ENCODE data around the gene G0S2. TPM values are rescaled to one million over a fixed set of nuclear protein-coding genes. Genes with fewer than 3 reads are reported as not detected.

Gene G0S2
- polyA plus RNA-seq, 2 of the 4 experiments (the other 2 are of a cell fraction): 1.1 to 3.0 TPM

DNA sequence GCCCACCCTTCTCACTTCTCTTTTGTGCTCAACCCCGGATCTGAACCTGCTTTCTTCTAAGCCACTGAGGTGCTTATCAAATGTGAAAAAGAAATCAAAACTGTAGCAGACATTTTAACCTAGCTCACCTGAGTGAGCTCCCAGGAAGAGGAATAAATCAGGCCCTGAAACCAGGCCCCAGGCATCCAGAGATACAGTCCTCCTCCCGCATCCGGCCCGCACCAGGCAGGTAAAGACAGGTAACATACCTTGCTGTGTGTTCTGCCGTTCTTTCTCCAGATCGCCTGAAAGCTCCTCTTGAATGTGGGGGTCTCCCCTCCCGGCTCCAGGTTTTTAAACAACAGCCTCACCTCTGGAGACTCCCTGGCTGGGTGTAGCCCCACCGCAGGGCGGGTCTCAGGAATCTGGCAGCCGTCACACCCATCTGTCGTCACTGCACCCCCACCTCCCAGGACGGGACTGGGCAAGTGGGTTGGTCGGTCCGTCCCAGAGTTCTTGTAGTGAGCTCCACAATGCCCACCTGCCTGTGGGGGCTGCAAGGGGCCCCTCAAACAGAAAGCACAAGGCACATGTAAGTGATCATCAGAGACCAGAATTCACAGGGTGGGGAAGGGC is 23.0 kb upstream of the G0S2 start, which contains the start of gene LAMB3:
Gene LAMB3, minus strand, starts transcription at position 305 of the 615 bp plus-strand sequence. CDS start 1,481 bp downstream, outside the sequence.
- 67% methylated on average over 11 of the region's 14 CpGs for WGBS (ENCODE audit: missing lambda C conversion rate)
- H3K27ac ChIP-seq: peak within 1 kb of the TSS; percentile 73 to 81; a peak in 5 of 6 replicates
- FAIRE-seq (no peak), DNase-seq (ENCODE audit: low read depth in 1 of 2, low spot score in 1 of 2) (peak in 1 of 2 experiments; percentile 61), ATAC-seq (peak in 1 of 2 experiments; percentile 30; a peak in 3 of 6 replicates)
- H3K4me2 ChIP-seq: peak within 1 kb of the TSS; percentile 73
- TF ChIP-seq ESRRA (IDR thresholded peaks at IDR 0.05; ENCODE audit: borderline replicate concordance, low read length) (no peak), RARB (CRISPR knock-in tag; IDR thresholded peaks at IDR 0.05) (no peak), HEYL (CRISPR knock-in tag; IDR thresholded peaks at IDR 0.05) (no peak), RCOR1 (IDR thresholded peaks at IDR 0.05; ENCODE audit: low read depth, low read length) (no peak), NPAS2 (CRISPR knock-in tag; IDR thresholded peaks at IDR 0.05; ENCODE audit: borderline replicate concordance) (no peak), CBX8 (IDR thresholded peaks at IDR 0.05) (no peak), HOXB13 (CRISPR knock-in tag; IDR thresholded peaks at IDR 0.05; ENCODE audit: low read depth) (no peak)
- TF ChIP-seq, protein P1, sequence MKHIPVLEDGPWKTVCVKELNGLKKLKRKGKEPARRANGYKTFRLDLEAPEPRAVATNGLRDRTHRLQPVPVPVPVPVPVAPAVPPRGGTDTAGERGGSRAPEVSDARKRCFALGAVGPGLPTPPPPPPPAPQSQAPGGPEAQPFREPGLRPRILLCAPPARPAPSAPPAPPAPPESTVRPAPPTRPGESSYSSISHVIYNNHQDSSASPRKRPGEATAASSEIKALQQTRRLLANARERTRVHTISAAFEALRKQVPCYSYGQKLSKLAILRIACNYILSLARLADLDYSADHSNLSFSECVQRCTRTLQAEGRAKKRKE (CRISPR knock-in tag; IDR thresholded peaks at IDR 0.05; ENCODE audit: low read depth): no peak
- TF ChIP-seq, protein P2, sequence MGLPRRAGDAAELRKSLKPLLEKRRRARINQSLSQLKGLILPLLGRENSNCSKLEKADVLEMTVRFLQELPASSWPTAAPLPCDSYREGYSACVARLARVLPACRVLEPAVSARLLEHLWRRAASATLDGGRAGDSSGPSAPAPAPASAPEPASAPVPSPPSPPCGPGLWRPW (IDR thresholded peaks at IDR 0.05): no peak
- TF ChIP-seq, protein P3, sequence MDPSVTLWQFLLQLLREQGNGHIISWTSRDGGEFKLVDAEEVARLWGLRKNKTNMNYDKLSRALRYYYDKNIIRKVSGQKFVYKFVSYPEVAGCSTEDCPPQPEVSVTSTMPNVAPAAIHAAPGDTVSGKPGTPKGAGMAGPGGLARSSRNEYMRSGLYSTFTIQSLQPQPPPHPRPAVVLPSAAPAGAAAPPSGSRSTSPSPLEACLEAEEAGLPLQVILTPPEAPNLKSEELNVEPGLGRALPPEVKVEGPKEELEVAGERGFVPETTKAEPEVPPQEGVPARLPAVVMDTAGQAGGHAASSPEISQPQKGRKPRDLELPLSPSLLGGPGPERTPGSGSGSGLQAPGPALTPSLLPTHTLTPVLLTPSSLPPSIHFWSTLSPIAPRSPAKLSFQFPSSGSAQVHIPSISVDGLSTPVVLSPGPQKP (IDR thresholded peaks at IDR 0.05; ENCODE audit: low read depth, low read length): no peak
- no peaks in the 10 kb centered on the region for H3K9me3 ChIP-seq
- POLR2A ChIA-PET: no interaction called here
- H3K4me3 ChIP-seq: 0 out of 3 replicates have a peak within 1 kb of the TSS, but pooled peaks have one; percentile 3
- CTCF ChIA-PET: interaction anchor here (0.6 to 4.2 kb wide), 8 partner anchors 21 to 332 kb away, joined by 3 to 20 read pairs (median 4); no protein-coding TSS in a partner anchor
- H3K4me1 ChIP-seq: peaks cover 78% of the 10 kb centered on the region

DNA sequence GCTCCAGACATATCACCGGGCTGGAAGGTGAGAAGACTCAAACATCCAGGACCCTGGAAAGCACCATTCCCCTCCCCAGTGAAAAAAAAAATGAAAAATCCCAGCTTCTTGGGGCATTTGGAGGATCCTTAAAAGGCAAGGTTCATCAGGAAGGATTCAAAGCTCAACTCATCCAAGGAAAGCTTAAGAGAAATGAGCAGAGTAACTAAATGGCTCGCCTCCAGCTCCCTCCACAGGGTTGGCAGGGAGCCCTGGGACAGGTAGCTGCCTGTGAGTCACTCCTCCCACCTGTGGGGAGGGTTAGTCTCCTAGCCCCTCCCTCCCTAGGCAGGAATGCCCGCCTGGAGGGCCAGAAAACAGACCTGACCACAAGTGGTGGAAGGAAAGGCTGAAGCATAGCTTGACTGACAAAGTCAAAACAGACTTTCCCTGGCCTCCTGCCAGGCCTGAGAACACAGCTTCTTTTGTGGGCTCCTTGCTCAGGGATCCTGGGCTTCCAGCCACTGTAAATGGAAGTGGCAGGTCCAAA is 22.3 kb upstream of the G0S2 start:
- Histone ChIP-seq H3K9me3 (no peaks in the 10 kb centered on the region), H3K4me3 (no peak overlapping the region), H3K4me2 (peak overlapping the region; percentile 73), H3K4me1 (peaks cover 71% of the 10 kb centered on the region), H3K27ac (peak overlapping the region; percentile 73 to 81; a peak in 5 of 6 replicates)
- POLR2A ChIA-PET: interaction anchor here (0.6 kb wide), 1 partner anchor 1568 kb away, joined by 3 read pairs; no protein-coding TSS in a partner anchor
- TF ChIP-seq, protein P4, sequence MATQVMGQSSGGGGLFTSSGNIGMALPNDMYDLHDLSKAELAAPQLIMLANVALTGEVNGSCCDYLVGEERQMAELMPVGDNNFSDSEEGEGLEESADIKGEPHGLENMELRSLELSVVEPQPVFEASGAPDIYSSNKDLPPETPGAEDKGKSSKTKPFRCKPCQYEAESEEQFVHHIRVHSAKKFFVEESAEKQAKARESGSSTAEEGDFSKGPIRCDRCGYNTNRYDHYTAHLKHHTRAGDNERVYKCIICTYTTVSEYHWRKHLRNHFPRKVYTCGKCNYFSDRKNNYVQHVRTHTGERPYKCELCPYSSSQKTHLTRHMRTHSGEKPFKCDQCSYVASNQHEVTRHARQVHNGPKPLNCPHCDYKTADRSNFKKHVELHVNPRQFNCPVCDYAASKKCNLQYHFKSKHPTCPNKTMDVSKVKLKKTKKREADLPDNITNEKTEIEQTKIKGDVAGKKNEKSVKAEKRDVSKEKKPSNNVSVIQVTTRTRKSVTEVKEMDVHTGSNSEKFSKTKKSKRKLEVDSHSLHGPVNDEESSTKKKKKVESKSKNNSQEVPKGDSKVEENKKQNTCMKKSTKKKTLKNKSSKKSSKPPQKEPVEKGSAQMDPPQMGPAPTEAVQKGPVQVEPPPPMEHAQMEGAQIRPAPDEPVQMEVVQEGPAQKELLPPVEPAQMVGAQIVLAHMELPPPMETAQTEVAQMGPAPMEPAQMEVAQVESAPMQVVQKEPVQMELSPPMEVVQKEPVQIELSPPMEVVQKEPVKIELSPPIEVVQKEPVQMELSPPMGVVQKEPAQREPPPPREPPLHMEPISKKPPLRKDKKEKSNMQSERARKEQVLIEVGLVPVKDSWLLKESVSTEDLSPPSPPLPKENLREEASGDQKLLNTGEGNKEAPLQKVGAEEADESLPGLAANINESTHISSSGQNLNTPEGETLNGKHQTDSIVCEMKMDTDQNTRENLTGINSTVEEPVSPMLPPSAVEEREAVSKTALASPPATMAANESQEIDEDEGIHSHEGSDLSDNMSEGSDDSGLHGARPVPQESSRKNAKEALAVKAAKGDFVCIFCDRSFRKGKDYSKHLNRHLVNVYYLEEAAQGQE (IDR thresholded peaks at IDR 0.05): peak; percentile 81
- no peak for TF ChIP-seq CHD2 (IDR thresholded peaks at IDR 0.05; ENCODE audit: low read length, partially characterized antibody)
- TF ChIP-seq FOSL2 (IDR thresholded peaks at IDR 0.05): no peak
- peak; percentile 24; the same call in 1 of the 2 replicates for TF ChIP-seq FOSL2 (CRISPR knock-in tag; IDR thresholded peaks at IDR 0.05)
- no peak for TF ChIP-seq SMC3 (IDR thresholded peaks at IDR 0.05)
- no peak for TF ChIP-seq RARB (CRISPR knock-in tag; IDR thresholded peaks at IDR 0.05)
- CTCF ChIA-PET: interaction anchor here (0.8 to 4.2 kb wide), 8 partner anchors 20 to 158 kb away, joined by 3 to 20 read pairs (median 4); no protein-coding TSS in a partner anchor
- WGBS (ENCODE audit: missing lambda C conversion rate): 44% methylated on average over 3 of the region's 3 CpGs
- ATAC-seq (peak; percentile 10 to 18; a peak in 3 of 6 replicates), FAIRE-seq (peak; percentile 18), DNase-seq (ENCODE audit: low read depth in 1 of 2, low spot score in 1 of 2) (peak in 1 of 2 experiments; percentile 60)

All from A549 (cell line).